Activated CD4-positive, alpha-beta T cell treated with anti-CD3 and anti-CD28 coated beads, Interleukin-2, Interleukin-6, amounts not matched to agents 100 ng/mL and 50 ng/mL, durations not matched to agents 16 hours and 8 hours (primary cell): ENCODE measurements around the gene WDR7.

ENCODE experiments used
- DNase-seq: peaks from one replicate; pipeline ENCODE4 v3.0.0-alpha.2; 2020

WDR7 gene

DNA sequence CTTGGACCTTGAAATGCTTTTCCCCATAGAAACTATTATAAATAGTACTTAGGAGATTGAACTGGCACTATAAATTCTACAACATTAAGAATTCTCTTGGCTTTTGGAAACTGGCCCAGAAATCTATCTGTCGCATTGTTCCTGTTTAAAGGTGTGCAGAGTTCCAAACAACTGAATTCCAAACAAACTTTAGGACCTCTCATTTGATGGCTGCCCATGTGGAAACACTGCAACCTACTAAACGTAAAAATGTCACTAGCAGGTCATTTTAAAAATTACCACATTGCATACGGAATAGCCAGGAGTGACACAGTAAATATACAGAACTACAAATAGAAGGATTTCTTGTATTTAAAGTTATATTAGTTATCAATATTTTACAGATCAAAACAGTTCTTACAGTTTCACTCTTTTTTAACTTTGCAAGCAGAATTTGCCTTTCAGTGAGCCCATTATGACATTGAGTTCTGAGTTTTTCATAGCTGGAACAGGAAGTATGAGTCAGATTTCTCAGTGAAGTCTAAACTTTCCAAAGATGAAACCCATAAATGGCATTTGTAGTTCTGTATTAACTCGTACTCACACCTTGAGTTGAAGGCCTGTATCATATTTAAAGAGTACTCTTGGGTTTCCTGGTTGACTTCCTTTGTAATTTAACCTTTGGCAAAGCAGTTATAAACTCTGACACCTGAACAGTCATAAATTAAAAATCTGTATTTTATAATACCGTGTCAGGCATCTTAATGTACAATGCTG, 353.4 kb downstream of the WDR7 start:
- DNase-seq, result peak; percentile 80

DNA sequence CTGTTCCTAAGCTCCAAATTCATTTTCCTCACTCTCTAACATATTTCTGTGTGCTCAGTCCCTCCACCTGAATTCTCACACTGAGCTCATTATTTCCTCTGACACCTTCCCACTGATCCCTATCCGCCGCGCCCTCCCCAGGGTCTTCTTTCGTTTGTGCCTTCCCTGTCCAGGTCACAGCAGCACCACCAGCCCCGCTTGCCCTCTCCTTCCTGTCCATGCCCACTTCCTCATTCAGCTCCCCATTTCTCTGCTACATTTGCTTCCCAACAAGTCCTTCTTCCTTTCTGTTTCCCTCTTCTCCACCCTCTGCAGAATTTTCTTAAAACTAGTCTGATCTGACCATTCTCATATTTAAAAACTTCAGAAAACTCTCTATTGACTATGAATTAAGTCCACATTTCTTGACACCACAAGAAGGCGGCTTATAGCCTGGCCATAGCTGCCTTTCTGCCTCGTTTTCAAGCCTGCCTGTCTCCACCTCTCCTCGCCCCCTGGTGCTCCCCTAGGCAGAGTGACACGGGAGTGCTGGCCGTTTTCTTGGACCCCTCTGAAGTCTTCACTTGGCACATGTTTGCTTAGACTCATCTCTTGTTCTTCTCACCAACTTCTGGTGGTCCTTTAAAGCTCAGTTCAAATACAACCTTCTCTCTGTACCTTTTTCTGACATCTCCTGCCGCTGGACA, 357.0 kb downstream of the WDR7 start:
- no peak for DNase-seq

DNA sequence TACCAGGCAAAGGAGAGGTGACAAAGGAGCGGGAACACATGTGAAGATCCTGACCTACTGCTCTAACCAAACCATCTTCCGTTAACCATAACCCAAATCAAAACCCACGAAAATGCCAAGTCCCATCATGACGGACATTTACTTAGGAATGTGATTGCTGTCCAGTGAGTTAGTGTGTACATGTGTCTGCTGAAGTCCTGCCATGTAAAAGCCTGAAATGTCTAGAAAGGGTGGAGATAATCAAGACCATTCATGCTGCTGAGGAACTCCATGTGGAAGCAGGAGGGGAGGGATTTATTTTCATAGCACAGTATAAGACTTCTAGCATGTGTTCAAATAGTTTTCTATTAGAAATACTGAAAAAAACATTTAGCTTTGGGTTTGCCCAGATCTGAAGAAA, 358.7 kb downstream of the WDR7 start:
- DNase-seq, result no peak

DNA sequence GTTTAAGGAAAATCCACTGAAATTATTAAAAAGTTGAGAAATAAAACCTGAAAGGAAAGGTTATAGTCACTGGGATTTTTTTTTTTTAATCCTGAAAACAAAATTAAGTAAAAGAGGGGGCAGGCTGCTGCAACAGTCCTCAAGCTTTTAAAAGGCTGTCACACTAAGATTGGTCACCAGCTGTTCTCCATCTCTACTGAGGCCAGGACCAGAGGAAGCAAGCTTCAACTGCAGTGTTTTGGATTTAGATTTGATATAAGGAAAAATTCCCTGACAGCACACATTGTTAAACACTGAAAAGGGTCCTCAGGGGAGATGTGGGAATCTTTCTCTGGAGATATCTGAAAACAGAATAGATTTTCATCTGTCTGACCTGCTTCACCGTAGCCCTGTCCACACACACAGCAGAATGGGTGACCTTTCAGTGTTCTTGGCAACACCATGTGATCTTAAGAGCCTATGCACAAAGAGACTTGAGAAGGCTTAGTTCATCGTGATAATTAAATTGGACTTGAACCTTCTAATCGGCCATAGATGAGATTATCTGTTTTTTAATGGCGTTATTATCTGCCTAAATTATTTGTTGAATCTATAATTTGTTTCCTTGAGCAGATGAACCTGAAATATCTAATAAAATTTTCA, 363.7 kb downstream of the WDR7 start:
- DNase-seq, result no peak

DNA sequence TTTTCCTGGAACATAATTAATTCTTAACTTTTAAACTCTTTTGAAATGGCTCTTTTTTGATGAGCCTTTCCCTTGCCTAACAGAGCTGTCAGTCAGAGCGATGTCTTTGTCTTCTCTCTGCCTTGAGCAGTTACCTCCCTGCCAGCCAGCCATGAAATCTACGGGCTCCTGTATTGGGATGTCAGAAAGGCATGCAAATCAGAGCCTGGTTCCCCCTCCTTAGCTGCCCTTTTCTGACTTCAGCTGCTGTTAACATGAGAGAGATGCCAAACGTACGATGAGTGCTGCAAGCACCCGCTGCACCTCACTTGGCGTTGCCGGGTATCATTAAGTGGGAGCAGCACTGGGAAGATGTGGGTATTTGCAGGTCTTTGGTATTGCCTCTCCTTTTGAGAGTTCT, 364.3 kb downstream of the WDR7 start:
- no peak for DNase-seq

DNA sequence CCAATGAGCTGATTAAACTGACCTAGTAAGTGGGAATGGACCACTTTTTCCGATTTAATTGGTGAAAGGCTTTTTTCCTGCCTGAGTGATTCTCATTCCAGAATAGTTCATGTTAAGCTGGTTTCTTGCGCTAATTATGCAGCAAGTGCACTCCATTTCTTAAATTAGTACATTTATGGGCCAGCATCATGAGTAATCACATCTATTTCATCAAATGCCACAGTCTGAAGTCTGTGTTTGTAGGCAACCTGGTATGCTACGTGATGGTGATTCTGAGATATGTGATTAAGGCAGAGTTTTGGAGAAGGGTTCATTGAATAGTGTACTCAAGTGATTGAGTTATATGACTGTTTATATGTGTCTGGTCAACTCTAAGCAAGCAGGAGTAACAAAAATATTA, 367.7 kb downstream of the WDR7 start:
- no peak for DNase-seq

DNA sequence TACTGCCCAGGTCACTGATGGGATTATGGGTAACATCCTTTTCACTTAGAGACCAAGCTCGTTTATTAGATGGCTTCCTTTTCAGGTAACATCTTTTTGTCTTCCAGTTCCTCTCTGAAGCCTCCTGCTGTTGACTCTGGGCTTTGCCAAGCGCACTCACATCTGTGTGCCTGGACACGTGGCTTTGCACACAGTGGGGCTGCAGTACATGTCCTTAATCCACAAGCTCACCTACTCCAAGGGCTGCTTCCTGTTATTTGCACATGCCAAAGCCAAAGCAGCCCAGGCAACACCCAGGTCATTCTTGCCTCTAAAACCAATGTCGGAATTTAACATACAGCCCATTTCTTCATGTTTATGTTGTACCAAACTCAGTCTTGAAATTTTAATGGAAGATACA, 371.6 kb downstream of the WDR7 start:
- DNase-seq, result no peak

DNA sequence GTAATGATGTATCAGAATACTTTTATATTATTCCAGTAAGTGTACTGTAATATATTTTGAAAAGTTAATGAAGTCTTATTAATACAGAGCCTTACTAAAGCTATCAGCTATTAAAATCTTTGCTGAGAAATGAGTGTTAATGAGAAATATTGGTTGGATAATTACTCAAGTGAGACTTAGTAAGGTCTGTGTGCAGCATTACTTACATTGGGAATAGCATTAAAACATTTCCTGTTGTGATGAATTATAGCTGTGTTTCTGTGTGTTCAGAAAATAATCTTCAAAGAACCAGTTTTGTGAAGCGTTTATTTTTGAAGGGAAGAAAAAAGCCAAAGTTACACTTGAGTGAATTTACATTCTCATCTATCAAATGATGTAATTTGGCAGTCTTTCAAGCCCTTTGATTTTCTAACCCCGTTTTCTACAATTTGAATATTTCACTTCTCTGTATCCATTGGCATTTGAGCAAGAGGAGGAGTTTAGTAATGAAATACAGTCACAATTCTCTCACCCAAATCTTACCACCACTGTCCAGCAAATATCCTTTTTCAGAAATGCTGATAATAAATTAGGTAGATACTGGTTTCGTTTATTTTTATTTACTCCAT, 372.2 kb downstream of the WDR7 start:
- no peak for DNase-seq

DNA sequence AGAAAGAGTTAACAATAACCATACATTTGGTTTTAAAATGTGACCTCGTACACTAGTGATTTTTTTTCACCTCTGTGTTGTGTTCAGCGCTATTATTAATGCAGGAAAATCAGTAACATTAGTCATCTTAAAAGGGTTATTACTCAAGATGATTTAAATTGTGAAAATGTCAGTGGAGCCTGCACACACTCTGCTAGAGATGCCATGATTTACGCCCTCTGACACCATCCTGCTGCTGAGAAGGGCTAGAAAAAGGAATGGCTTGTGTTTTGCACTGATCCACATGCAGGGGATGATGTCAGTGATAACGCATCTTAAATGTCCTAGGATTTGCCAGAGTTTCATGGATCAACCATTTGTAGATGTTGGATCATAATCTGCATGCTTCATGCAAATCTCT, 374.4 kb downstream of the WDR7 start:
- no peak for DNase-seq

DNA sequence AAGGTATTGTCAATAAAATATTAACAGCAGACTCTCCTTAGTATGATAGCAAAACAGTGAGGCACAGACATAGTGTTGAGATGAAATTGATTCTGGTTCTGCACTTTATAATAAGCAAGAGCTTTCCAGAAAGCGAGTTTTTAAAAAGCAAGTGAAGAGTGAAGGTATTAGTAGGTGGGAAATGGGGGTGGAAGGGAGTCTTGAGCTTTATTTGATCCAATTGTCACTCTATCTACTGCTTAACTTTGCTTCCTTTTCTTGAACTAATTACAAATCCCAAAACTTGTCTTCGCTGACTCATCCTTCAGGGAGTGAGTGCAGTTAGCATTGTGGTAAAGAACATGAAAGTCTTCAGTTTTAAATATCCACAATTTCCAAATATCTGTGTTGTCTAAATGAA, 375.2 kb downstream of the WDR7 start:
- DNase-seq, result no peak

DNA sequence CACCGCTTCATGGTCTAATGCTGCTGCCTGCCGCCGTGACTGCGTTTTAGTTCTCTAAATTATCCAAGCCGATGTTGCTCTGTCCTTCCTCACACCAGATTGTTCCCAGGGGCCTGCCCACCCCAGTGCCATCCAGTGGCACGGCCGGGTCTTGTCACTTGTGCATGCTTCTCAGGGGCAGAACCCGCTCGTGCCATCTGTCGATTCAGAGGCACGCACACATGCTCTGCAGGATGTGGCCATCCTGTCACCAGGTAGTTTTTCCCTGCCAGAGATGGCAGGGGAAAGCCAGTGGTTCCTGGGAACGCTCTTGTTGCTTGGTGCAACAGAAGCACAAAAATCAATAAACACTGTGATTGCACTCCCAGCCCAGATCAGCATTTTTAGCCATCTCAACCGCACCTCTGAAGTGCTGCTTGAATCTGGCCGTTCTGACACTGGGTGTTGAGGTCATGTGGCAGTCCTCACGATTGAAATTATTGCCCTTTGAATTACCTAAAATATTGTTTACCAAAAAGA, 376.1 kb downstream of the WDR7 start:
- no peak for DNase-seq

DNA sequence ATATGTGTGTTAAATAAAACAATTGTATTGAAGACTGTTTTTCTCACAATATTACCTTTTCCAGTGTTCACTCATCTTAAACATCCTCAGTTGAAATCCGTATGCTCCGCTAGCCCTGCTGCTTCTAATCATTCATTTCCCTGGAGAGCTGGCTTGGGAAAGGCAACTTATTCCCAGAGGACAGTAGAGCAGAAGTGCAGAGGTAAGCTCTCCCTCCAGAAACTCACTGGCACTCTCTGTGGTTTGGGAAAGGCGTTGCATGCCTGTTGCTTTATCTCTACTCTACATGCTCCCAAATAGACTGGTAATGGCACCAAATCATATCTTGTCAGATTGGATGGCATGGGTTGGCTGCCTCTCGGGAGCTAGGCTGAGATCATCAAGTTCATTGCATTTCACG, 378.6 kb downstream of the WDR7 start:
- no peak for DNase-seq

DNA sequence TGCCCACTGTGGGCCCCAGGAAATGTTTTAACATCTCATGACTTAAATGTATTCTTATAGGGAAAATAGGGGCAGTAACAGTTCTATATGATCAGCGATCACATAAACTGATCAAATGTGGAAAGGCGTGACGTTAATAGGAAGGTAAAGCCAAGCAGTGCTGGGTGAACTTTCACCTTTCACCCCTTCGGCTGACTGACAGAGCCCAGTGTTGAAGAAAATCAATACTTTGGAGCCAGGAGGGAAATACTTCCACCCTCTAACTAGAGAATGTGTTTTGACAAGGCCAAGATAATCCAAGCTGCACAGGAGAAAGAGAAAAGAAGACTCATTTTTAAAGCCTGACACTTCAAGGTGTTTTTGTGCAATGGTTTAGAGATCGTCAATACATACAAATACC, 379.3 kb downstream of the WDR7 start:
- no peak for DNase-seq

DNA sequence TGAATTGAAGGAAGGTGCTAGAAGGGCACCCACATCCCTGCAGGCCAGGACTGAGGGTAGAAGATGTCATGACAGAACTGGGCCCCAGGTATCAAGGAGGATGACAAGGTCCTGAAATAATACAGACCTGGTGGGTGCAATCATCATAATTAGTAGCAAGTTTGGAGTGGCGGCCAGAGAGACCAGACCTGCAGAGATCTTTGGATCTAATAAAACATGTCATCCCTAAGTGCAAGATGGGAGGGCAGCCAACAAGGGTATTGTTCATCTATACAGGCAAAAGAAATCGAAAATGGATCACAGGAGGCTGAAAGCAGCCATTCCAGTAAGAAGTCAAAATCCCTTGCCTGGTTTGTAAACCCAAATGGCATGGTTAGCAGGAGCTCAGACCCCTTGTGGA, 384.4 kb downstream of the WDR7 start:
- no peak for DNase-seq

DNA sequence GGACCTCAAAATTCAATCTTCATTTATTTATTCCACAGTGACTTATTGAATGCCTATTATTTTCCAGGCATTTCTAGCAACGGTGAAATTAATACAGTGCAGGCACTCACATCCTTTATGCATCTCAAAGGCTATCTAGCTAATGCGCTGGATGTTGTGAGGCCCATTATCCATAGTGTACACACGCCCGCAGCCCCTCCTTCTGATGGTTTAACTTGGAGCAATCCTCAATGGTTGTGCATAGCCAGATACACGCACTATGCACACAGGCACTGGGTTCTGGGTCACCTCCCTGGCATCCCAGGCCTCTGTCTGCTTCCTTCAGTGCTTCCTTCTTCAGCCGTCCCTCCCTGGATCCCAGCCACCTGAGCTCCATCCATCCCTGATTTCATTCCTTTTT, 387.2 kb downstream of the WDR7 start:
- no peak for DNase-seq

DNA sequence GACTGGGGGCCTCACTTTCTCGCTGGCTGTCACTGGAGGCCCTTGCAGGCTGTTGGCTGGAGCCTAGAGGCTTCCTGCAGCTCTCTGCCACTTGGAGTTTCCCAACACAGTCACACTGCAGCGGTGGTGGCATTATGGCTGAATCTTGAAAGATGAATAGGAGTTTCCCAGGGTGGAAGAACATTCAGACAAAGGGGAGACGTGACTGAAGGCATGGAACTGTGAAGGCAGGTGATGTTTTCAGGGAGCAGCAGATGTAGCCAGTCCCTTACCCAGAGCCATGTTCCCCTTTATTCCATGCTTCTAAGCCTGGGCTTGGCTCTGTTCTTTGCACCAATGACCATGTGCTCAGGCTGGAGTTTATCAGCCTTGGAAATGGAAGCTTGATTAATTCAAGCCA, 389.0 kb downstream of the WDR7 start:
- DNase-seq, result no peak

DNA sequence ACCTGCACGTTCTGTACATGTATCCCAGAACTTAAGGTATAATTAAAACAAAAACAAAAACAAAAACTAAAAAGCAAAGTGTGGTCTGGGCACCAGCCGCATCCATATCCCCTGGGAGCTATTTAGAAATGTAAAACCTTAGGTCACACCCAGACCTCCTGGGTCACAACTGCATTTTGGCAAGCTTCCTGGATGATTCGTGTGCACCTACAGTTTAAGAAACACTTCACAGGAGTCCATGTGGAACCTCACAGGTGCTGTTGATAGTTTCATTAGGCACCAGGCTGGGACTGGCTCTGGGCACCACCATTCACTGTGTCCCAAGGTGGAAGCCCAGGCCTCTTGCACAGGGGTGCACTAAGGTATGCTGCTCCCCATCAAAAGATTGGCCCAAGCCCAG, 392.1 kb downstream of the WDR7 start:
- DNase-seq, result no peak

DNA sequence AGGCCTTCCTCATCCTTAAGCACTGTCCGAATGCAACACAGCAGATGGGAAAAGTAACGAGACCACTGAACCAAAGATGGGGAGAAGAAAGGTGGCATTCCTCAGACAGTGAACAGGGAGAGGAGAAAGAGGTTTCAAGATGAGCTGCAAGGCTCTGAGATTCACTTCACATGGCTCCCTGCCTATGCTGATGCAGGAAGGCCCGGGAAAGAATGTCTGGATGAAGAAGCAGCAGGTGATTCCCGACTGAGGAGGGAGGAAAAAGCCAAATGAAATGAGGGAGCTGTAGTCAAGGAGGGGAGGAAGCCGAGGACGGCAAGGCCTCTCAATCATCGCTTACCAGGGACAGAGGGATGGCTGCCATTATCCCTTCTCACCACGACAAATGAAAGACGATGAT, 397.2 kb downstream of the WDR7 start:
- DNase-seq, result no peak

DNA sequence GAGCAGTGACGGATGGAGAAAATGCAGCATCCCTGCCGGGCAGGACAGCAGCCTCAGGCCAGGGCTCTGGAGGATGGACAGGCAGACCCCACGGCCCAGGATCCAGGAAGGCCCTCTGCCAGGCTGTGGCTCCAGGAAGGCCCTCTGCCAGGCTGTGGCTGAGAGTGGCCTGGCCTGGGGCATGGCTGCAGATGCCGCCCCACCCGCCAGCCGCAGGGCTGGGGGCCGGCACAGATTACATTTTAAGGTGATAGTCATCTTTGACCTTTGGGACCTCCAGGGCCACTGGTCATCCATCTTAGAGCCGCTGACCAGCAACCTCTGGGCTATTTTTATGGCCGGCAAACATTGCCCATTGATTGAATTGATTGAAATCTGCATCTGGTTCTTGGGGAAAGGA, 397.7 kb downstream of the WDR7 start:
- DNase-seq, result no peak

DNA sequence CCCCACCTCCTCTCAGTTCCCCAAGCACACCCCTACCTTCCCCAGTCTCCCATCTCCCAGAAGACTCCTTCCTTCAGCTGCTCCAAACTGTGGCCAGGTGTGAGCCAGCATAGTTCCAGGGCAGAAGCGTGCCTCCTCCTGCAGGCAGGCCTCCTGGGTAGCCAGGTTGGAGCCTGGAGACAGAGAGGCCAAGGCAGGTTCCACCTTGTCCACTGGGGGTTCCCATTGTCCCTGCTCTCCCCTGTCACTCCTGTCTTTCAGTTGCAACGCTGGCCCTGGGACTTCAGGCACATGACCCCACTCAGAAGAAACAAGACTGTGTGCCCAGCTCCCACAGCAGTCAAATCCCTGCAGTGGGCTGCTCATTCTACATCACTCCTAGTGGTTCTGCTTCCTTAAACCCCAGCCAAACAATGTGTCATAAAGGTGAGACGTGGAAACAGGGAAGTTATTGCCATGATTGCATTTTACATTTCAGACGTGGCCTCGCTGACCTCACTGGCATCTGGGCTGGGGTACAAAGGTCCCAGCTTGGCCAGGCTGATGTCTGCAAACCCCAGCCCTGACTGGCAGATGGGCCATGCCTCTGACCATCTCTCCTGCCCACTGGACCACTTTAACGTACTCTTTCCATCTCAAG, 399.3 kb downstream of the WDR7 start:
- no peak for DNase-seq

DNA sequence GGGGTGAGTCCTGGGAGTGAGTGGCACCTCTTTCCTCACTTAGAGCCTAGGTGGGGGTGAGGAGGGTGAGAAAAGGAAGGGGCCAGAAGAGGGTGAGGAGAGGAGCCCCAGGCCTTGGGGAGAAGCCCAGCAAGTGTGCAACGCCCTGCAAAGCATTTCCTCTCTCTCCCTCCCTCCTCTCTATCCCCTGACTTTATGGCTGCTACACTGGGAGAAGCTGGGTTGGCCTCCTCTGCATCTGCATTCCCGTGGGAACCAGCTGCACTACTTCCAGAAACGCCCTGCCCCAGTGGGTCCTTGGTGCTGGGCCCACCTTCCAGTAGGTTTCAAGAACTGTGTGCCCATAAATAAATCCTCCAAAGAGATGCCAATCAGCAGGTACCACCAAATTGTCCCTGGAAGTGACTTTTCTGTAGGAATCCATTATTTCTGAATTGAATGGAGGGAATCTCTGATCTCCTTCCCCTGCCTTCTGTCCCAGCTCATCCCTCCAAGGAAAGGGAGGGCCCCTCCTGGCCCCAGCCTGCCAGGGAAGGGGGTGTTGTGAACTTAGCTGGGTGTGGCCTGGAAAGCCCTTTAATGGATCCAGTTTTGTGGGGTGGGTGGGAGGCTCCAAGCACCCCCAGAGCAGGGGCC, 400.0 kb downstream of the WDR7 start:
- no peak for DNase-seq

DNA sequence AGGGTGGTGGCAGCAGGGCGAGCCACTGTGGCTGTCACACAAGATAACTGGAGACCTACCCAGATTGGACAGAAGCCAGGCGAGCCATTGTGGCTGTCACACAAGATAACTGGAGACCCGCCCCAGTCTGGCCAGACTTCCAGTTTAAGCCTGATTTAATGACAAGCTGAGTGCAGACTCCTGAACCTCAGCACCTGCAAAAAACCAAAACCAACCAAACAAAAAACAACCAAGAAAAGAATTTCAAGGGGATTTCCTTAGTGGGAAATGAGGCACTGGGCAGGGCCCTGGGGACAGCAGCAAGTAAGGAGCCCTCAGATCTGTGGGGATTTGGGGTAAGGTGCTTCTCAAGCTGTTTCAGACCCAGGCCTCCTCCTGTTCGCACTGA, 400.5 kb downstream of the WDR7 start:
- DNase-seq, result no peak

DNA sequence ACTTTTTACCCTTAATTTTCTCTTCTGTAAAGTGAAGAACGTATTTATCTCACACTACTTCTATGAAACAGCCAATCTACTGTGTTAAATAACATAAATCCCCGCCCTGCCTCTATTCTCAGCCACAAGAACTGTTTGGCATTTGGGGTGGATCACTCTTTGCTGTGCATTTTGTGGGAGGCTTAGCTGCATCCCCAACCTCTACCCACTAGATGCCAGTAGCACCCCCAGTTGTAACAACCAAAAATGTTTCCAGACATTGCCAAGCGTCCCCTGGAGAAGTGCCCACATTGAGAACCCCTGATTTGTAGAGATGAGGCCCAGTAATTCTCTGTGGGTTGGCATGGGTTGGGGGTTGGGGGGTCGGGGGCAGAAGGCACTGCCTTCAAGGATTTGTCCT, 401.0 kb downstream of the WDR7 start:
- DNase-seq, result no peak
